HepG2 (cell line): Measurements from ENCODE around the gene LDLRAD2. TPM values are rescaled to one million over a fixed set of nuclear protein-coding genes. Genes with fewer than 3 reads are reported as not detected.

Source experiments
- EHMT2 ChIP-seq: fragments of 200-600 bp; sonication (generic); IDR thresholded peaks from 2 replicates; pipeline ENCODE4 v1.7.0; 2017; ENCODE audit warnings: antibody characterized with exemption, low read depth, low read length, borderline replicate concordance
- MEF2D ChIP-seq: sonication (generic); formaldehyde crosslinking; IDR thresholded peaks from 2 replicates; pipeline ENCODE4 v1.5.1; 2020; ENCODE audit warnings: mild to moderate bottlenecking, missing genetic modification reagents
- RCOR2 ChIP-seq: IDR thresholded peaks from 2 replicates; pipeline ENCODE4 v1.6.1; 2016; ENCODE audit warnings: missing biosample characterization, missing genetic modification reagents
- ZFP62 ChIP-seq: sonication (generic); formaldehyde crosslinking; IDR thresholded peaks from 2 replicates; pipeline ENCODE4 v1.4.0; 2020; ENCODE audit warnings: missing genetic modification reagents
- ZNF33B ChIP-seq: sonication (generic); formaldehyde crosslinking; IDR thresholded peaks from 2 replicates; pipeline ENCODE4 v1.5.1; 2020; ENCODE audit warnings: mild to moderate bottlenecking, missing genetic modification reagents
- ZNF446 ChIP-seq: sonication (generic); formaldehyde crosslinking; IDR thresholded peaks from 2 replicates; pipeline ENCODE4 v1.5.0; 2020; ENCODE audit warnings: mild to moderate bottlenecking, missing genetic modification reagents
- ZNF619 ChIP-seq: sonication (generic); formaldehyde crosslinking; IDR thresholded peaks from 2 replicates; pipeline ENCODE4 v1.4.0; 2020; ENCODE audit warnings: mild to moderate bottlenecking, missing genetic modification reagents
- polyA plus RNA-seq, 8 experiments: library from polyadenylated mRNA; depleted of rRNA in 3 of 8; stranded (reverse) in 7 of 8; unstranded in 1 of 8; fragments of >200 nt; fragmentation: Illumina TruSeq in 4 of 8; extraction: Trizol in 4 of 8; gene quantifications; 2 replicates each; pipeline versions ENCODE4 v1.2.1 to v1.2.3, GENCODE V29; 2011 to 2016; ENCODE audit warnings: low read depth in 4 of 8, missing spikeins in 1 of 8, mixed read lengths in 1 of 8; ENCODE audit not compliant: insufficient read depth in 1 of 8
- total RNA-seq, 5 experiments: library from RNA; depleted of rRNA; stranded (reverse); fragments of >200 nt; fragmentation: Illumina TruSeq; extraction: Trizol; gene quantifications; 2 replicates each; pipeline ENCODE4 v1.2.3, GENCODE V29; 2016; ENCODE audit warnings: low read depth in 1 of 5
- TF ChIP-seq, protein P1 (sequence below): IDR thresholded peaks from 2 replicates; pipeline ENCODE4 v1.6.1; 2016; ENCODE audit warnings: low read depth, missing genetic modification reagents, missing compliant biosample characterization
- TF ChIP-seq, protein P2 (sequence below): sonication (generic); formaldehyde crosslinking; IDR thresholded peaks from 2 replicates; pipeline ENCODE4 v1.9.0; 2021; ENCODE audit warnings: mild to moderate bottlenecking, missing genetic modification reagents
- TF ChIP-seq, protein P3 (sequence below): sonication (generic); formaldehyde crosslinking; IDR thresholded peaks from 2 replicates; pipeline ENCODE4 v1.5.1; 2020; ENCODE audit warnings: missing genetic modification reagents, mild to moderate bottlenecking, borderline replicate concordance
- TF ChIP-seq, protein P4 (sequence below): IDR thresholded peaks from 2 replicates; pipeline ENCODE4 v1.6.1; 2016; ENCODE audit warnings: low read depth, control low read depth
- TF ChIP-seq, protein P5 (sequence below): IDR thresholded peaks from 2 replicates; pipeline ENCODE4 v1.6.1; 2016; ENCODE audit warnings: missing compliant biosample characterization, missing genetic modification reagents, borderline replicate concordance

The LDLRAD2 gene
- total and polyA plus RNA-seq, 2 of the 13 experiments (the other 11 are each of a cell fraction or from before 2014, with no cell fraction given), result not detected

DNA sequence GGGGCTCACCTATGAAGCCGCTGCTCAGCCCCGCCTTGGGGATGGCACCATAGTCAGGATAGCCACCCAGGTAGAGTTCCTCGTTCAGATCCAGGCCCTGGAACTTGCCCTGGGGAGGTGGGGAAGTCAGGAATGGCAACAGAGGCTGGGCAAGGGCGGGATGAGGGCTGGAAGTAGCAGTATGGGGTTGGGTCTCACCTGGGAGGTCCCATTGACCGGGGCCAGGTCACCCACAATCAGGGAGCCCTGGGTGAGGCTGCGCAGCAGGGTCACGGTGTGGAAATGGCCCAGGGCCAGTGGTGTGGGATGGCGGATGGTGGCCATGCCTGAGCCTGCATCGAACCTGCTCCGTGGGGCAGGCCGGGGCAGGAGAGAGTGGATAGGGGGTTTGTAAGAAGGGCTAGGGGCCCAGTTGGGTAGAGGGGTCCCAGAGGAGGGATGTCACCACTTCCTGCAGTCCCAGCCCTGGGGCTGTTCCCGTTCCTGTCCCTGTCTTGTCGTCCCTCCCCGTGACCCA, 19.4 kb downstream of the LDLRAD2 start (continued):
- TF ChIP-seq, protein P1, sequence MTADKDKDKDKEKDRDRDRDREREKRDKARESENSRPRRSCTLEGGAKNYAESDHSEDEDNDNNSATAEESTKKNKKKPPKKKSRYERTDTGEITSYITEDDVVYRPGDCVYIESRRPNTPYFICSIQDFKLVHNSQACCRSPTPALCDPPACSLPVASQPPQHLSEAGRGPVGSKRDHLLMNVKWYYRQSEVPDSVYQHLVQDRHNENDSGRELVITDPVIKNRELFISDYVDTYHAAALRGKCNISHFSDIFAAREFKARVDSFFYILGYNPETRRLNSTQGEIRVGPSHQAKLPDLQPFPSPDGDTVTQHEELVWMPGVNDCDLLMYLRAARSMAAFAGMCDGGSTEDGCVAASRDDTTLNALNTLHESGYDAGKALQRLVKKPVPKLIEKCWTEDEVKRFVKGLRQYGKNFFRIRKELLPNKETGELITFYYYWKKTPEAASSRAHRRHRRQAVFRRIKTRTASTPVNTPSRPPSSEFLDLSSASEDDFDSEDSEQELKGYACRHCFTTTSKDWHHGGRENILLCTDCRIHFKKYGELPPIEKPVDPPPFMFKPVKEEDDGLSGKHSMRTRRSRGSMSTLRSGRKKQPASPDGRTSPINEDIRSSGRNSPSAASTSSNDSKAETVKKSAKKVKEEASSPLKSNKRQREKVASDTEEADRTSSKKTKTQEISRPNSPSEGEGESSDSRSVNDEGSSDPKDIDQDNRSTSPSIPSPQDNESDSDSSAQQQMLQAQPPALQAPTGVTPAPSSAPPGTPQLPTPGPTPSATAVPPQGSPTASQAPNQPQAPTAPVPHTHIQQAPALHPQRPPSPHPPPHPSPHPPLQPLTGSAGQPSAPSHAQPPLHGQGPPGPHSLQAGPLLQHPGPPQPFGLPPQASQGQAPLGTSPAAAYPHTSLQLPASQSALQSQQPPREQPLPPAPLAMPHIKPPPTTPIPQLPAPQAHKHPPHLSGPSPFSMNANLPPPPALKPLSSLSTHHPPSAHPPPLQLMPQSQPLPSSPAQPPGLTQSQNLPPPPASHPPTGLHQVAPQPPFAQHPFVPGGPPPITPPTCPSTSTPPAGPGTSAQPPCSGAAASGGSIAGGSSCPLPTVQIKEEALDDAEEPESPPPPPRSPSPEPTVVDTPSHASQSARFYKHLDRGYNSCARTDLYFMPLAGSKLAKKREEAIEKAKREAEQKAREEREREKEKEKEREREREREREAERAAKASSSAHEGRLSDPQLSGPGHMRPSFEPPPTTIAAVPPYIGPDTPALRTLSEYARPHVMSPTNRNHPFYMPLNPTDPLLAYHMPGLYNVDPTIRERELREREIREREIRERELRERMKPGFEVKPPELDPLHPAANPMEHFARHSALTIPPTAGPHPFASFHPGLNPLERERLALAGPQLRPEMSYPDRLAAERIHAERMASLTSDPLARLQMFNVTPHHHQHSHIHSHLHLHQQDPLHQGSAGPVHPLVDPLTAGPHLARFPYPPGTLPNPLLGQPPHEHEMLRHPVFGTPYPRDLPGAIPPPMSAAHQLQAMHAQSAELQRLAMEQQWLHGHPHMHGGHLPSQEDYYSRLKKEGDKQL (CRISPR knock-in tag), result no peak
- no peak for TF ChIP-seq ZFP62 (CRISPR knock-in tag)
- no peak for TF ChIP-seq MEF2D
- TF ChIP-seq EHMT2, result no peak
- no peak for TF ChIP-seq ZNF446 (CRISPR knock-in tag)
- TF ChIP-seq, protein P2, sequence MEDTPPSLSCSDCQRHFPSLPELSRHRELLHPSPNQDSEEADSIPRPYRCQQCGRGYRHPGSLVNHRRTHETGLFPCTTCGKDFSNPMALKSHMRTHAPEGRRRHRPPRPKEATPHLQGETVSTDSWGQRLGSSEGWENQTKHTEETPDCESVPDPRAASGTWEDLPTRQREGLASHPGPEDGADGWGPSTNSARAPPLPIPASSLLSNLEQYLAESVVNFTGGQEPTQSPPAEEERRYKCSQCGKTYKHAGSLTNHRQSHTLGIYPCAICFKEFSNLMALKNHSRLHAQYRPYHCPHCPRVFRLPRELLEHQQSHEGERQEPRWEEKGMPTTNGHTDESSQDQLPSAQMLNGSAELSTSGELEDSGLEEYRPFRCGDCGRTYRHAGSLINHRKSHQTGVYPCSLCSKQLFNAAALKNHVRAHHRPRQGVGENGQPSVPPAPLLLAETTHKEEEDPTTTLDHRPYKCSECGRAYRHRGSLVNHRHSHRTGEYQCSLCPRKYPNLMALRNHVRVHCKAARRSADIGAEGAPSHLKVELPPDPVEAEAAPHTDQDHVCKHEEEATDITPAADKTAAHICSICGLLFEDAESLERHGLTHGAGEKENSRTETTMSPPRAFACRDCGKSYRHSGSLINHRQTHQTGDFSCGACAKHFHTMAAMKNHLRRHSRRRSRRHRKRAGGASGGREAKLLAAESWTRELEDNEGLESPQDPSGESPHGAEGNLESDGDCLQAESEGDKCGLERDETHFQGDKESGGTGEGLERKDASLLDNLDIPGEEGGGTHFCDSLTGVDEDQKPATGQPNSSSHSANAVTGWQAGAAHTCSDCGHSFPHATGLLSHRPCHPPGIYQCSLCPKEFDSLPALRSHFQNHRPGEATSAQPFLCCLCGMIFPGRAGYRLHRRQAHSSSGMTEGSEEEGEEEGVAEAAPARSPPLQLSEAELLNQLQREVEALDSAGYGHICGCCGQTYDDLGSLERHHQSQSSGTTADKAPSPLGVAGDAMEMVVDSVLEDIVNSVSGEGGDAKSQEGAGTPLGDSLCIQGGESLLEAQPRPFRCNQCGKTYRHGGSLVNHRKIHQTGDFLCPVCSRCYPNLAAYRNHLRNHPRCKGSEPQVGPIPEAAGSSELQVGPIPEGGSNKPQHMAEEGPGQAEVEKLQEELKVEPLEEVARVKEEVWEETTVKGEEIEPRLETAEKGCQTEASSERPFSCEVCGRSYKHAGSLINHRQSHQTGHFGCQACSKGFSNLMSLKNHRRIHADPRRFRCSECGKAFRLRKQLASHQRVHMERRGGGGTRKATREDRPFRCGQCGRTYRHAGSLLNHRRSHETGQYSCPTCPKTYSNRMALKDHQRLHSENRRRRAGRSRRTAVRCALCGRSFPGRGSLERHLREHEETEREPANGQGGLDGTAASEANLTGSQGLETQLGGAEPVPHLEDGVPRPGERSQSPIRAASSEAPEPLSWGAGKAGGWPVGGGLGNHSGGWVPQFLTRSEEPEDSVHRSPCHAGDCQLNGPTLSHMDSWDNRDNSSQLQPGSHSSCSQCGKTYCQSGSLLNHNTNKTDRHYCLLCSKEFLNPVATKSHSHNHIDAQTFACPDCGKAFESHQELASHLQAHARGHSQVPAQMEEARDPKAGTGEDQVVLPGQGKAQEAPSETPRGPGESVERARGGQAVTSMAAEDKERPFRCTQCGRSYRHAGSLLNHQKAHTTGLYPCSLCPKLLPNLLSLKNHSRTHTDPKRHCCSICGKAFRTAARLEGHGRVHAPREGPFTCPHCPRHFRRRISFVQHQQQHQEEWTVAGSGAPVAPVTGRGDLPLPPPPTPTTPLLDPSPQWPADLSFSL (CRISPR knock-in tag), result no peak
- TF ChIP-seq, protein P3, sequence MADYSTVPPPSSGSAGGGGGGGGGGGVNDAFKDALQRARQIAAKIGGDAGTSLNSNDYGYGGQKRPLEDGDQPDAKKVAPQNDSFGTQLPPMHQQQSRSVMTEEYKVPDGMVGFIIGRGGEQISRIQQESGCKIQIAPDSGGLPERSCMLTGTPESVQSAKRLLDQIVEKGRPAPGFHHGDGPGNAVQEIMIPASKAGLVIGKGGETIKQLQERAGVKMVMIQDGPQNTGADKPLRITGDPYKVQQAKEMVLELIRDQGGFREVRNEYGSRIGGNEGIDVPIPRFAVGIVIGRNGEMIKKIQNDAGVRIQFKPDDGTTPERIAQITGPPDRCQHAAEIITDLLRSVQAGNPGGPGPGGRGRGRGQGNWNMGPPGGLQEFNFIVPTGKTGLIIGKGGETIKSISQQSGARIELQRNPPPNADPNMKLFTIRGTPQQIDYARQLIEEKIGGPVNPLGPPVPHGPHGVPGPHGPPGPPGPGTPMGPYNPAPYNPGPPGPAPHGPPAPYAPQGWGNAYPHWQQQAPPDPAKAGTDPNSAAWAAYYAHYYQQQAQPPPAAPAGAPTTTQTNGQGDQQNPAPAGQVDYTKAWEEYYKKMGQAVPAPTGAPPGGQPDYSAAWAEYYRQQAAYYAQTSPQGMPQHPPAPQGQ, result no peak
- no peak for TF ChIP-seq ZNF619 (CRISPR knock-in tag)
- TF ChIP-seq, protein P4, sequence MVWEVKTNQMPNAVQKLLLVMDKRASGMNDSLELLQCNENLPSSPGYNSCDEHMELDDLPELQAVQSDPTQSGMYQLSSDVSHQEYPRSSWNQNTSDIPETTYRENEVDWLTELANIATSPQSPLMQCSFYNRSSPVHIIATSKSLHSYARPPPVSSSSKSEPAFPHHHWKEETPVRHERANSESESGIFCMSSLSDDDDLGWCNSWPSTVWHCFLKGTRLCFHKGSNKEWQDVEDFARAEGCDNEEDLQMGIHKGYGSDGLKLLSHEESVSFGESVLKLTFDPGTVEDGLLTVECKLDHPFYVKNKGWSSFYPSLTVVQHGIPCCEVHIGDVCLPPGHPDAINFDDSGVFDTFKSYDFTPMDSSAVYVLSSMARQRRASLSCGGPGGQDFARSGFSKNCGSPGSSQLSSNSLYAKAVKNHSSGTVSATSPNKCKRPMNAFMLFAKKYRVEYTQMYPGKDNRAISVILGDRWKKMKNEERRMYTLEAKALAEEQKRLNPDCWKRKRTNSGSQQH (CRISPR knock-in tag), result no peak
- TF ChIP-seq RCOR2, result no peak
- no peak for TF ChIP-seq ZNF33B (CRISPR knock-in tag)
- TF ChIP-seq, protein P5, sequence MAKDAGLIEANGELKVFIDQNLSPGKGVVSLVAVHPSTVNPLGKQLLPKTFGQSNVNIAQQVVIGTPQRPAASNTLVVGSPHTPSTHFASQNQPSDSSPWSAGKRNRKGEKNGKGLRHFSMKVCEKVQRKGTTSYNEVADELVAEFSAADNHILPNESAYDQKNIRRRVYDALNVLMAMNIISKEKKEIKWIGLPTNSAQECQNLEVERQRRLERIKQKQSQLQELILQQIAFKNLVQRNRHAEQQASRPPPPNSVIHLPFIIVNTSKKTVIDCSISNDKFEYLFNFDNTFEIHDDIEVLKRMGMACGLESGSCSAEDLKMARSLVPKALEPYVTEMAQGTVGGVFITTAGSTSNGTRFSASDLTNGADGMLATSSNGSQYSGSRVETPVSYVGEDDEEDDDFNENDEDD (CRISPR knock-in tag), result no peak
